ENCODE data around the gene CYTH2. TPM values are rescaled to one million over a fixed set of nuclear protein-coding genes. Genes with fewer than 3 reads are reported as not detected.

Gene CYTH2
- polyA plus RNA-seq, 1 of the 3 experiments (the other 2 are of a cell fraction) = 69.5 TPM

DNA sequence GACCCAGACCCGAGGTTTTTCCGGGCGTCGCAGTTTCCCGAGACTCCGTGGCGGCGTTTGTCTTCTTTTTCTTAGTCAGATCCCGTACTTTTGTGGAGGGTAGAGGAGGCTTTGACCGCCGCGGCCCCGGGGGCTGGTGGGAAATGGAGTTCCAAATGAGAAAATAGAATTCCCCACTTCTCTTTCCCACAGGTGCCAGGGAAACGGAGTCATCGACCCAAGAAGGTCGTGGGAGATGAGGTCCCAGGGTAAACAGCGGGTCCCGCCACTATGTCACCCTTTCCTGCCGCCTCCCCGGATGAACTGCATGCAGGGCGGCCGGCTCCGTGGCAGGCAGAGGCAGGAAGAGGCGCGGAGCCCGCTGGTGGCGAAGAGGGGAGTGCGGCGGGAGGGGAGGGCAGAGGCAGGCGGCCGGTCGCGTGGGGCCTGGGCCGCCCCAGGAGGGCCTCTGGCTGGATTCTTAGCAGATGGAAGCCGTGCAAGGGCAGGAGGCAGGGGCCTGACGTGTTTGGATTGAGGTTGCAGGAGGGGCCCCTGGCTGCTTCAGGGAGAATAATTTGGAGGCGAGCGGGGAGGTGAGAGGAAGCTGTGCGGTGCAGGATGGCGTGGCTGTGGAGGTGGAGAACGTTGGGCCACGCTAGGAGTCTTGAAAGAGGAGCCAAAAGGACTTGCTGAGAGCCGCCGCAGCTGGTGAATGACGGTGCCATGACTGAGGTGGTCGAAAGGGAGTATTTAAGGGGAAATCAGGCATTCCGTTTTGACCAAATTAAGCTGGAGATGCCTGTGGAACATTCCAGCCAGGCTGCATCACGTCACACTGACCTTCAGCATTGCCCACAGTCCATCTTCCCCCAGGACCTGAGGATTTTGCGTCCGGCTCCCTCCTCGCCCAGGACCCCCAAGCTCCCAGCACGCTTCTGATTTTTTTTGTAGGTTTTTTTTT lies 11.7 kb downstream of the CYTH2 start:
- Histone ChIP-seq H4K20me1 (ENCODE audit: insufficient read depth) (peaks cover 9% of the 10 kb centered on the region), H3K4me1 (ENCODE audit: control insufficient read depth in 1 of 2, insufficient read depth in 2 of 2, low read depth in 1 of 2, low read length in 1 of 2) (peaks cover 7 to 11% of the 10 kb centered on the region in 2 experiments; a peak in 3 of 4 replicates), H3K9me3 (no peaks in the 10 kb centered on the region), H3F3A (replicated peaks; ENCODE audit: insufficient read depth) (peaks cover 22% of the 10 kb centered on the region), H3K79me2 (ENCODE audit: insufficient read depth) (no peaks in the 10 kb centered on the region), H2AFZ (ENCODE audit: low read depth) (no peak overlapping the region), H3K27ac (ENCODE audit: low read depth in 2 of 2, low read length in 1 of 2) (no peak overlapping the region), H3K4me2 (no peak overlapping the region), H3K36me3 (replicated peaks in 1 of 2; ENCODE audit: control insufficient read depth in 1 of 2, insufficient read depth in 2 of 2, low read length in 1 of 2) (peaks cover 7 to 34% of the 10 kb centered on the region in 2 experiments), H3K4me3 (ENCODE audit: low read depth in 2 of 2, low read length in 1 of 2) (no peak overlapping the region), H3K27me3 (ENCODE audit: insufficient read depth) (no peaks in the 10 kb centered on the region), H3K9me2 (no peaks in the 10 kb centered on the region), H3K9ac (no peak overlapping the region)
- ChIA-PET CTCF (interaction anchor here (0.9 to 4.4 kb wide), 2 partner anchors 9 to 103 kb away, joined by 5 to 23 read pairs; no protein-coding TSS in a partner anchor), POLR2A (interaction anchor here (1.4 kb wide), 1 partner anchor 9 kb away, joined by 6 read pairs; no protein-coding TSS in a partner anchor)
- WGBS (ENCODE audit: low lambda C conversion rate) = 94% methylated on average over 52 of the region's 52 CpGs
- DNase-seq = no peak
- TF ChIP-seq JUND (IDR thresholded peaks at IDR 0.05) (no peak), SMC3 (IDR thresholded peaks at IDR 0.05; ENCODE audit: low read depth, low read length) (no peak), TEAD4 (IDR thresholded peaks at IDR 0.05; ENCODE audit: borderline replicate concordance, insufficient read depth) (no peak), NRF1 (IDR thresholded peaks at IDR 0.05; ENCODE audit: low read depth, low read length) (no peak), USF1 (IDR thresholded peaks at IDR 0.05; ENCODE audit: borderline replicate concordance, low read depth) (no peak), TAF1 (IDR thresholded peaks at IDR 0.05; ENCODE audit: borderline replicate concordance, low read depth, low read length) (no peak)
- TF ChIP-seq, protein P1, sequence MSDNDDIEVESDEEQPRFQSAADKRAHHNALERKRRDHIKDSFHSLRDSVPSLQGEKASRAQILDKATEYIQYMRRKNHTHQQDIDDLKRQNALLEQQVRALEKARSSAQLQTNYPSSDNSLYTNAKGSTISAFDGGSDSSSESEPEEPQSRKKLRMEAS (IDR thresholded peaks at IDR 0.05; ENCODE audit: low read depth) = no peak

DNA sequence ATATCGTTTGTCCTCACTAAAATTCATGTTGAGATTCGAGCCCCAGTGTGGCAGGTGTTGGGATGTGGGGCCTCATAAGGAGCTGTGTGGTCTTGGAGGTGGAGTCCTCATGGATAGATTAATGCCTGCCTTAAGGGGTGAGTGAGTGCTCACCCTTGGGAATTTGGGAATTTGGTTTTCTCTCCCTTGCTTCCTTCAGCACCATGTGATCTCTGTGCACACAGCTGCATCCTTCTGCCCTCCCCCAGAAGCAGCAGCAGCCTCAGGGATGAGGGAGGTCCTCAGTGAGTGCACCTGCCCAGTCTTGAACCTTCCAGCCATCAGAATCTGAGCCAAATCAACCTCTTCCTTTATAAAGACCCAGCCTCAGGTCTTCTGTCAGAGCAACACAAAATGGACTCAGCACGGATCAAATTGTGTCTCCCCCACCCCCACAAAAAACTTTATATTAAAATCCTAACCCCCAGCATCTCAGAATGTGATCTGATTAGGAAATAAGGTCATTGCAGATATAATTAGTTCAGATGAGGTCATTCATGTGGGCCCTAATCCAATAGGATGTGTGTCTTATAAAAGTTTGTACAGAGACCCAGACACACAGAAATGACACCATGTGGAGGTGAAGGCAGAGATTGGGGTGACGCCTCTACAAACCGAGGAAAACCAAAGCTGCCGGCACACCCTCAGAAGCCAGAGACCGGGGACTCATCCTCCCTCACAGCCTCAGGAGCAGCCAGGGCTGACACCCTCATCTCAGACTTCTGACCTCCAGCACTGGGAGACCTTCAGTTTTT lies 12.9 kb downstream of the CYTH2 start:
- POLR2A ChIA-PET = no interaction called here

More for the DNA sequence above, 12.9 kb downstream of the CYTH2 start:
- 52% methylated on average over 7 of the region's 7 CpGs for WGBS (ENCODE audit: low lambda C conversion rate)
- Histone ChIP-seq H4K20me1 (ENCODE audit: insufficient read depth) (peaks cover 9% of the 10 kb centered on the region), H3K27ac (ENCODE audit: low read depth in 2 of 2, low read length in 1 of 2) (peak overlapping the region in 1 of 2 experiments; percentile 34; a peak in 1 of 4 replicates), H3F3A (replicated peaks; ENCODE audit: insufficient read depth) (peaks cover 26% of the 10 kb centered on the region), H3K9me2 (no peaks in the 10 kb centered on the region), H2AFZ (ENCODE audit: low read depth) (no peak overlapping the region), H3K9me3 (no peaks in the 10 kb centered on the region), H3K79me2 (ENCODE audit: insufficient read depth) (no peaks in the 10 kb centered on the region), H3K36me3 (replicated peaks in 1 of 2; ENCODE audit: control insufficient read depth in 1 of 2, insufficient read depth in 2 of 2, low read length in 1 of 2) (peaks cover 7 to 25% of the 10 kb centered on the region in 2 experiments), H3K4me3 (ENCODE audit: low read depth in 2 of 2, low read length in 1 of 2) (no peak overlapping the region), H3K27me3 (ENCODE audit: insufficient read depth) (no peaks in the 10 kb centered on the region), H3K9ac (no peak overlapping the region), H3K4me1 (ENCODE audit: control insufficient read depth in 1 of 2, insufficient read depth in 2 of 2, low read depth in 1 of 2, low read length in 1 of 2) (peaks cover 7 to 12% of the 10 kb centered on the region in 2 experiments; a peak in 3 of 4 replicates), H3K4me2 (peak overlapping the region; percentile 13; the same call in 1 of the 2 replicates)
- no peak for DNase-seq
- CTCF ChIA-PET = interaction anchor here (0.9 to 4.4 kb wide), 2 partner anchors 8 to 102 kb away, joined by 5 to 23 read pairs; no protein-coding TSS in a partner anchor
- TF ChIP-seq POLR2AphosphoS5 (IDR thresholded peaks at IDR 0.05; ENCODE audit: low read depth, low read length) (peak; percentile 44; the same call in 1 of the 2 replicates), TAF1 (IDR thresholded peaks at IDR 0.05; ENCODE audit: borderline replicate concordance, low read depth, low read length) (no peak)

All from SK-N-SH (cell line).